ENCODE data around the gene ATP8A1.

The ATP8A1 gene

GRCh38 chr4:42646999-42647541 is 9.8 kb downstream of the ATP8A1 start:
- DNase-seq: no peak

DNA sequence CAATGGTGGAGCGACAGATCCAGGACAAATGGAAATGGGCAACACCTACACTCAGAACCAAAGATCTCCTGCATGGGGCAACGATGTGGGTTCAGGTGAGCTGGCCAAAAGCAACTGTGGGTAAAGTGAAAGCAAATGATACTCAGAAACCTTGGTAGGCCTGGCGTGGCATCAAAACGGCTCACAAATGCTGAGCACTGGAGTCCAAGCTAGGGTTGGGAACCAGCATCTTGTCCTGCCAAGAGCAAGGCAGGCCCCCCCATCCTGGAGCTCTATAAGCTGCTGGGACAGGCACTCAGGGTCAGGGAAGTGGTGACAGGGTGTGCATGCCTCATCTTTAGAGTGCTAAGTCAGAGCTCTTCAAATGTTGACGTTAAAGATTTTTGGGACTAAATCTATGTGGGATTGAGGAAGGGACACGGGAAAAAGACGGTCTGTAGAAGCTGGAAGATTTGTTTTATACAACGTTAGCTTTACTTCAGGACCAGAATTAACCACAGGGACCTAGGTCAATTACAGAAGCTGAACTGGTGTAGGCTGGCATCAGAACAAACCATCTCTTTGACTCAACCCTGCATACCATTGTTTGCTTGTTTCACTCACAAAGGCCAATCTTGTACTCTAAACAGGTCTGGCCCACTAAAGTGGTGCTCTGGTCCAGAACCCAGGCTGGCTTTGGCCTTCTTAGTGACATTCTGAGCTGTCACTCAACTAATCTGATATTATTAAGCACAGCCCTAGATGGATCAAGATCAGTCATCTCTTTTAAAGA is 10.7 kb downstream of the ATP8A1 start:
- DNase-seq: no peak

DNA sequence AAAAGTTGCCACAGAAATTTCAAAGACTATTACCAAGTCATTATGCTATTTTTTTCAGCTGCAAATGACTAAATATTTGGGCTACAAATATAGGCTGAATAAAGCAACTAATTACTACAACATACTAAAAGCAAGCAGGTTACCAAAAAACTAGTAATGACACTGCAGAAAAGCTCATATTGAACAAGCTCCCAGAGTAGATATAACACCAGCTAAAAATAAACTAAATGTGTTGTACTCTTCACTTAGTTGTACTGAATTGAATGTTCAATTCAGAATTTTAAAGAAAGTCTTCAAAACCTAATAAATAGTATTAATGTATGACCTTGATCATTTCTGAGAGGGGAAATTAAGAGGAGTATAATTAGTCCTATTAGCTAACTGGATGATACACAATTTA is 12.0 kb downstream of the ATP8A1 start:
- DNase-seq: no peak

- no peak for DNase-seq
These were observed 13.2 kb downstream of the ATP8A1 start for GRCh38 chr4:42643685-42644084.

DNA sequence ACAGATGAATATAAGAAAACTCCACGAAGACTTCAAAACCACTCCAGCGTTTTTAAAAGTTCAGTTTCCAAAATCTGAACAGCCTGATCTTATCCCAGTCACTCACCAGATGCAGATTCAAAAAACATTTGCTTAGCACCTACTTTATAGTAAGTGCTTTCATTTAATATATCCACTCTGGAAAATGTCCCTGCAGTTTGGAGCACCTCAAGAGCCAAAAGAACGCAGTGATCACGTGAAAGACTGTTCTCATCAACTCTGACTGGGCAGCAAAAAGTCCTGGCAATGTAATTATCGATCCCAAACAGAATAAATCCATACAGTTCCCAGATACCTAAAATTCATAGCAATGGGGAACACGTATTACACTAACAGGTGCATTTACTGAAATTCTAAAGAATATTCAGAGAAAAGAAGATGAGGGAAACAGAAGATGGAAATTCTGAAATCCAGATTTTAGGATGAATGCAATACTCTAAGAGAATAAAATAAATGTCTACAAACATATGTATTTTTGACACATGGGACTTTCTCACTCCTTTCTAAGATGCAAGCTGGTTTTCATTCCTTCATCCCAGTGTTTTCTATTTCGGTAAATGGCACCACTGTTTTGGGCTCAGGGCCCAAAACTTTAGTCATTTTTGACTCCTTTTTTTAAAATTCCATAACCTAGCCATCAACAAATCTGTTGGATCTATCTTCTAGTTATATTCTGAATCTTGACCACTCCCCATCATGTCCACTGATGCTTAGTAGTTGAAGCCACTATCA is 13.9 kb downstream of the ATP8A1 start:
- no peak for DNase-seq

DNA sequence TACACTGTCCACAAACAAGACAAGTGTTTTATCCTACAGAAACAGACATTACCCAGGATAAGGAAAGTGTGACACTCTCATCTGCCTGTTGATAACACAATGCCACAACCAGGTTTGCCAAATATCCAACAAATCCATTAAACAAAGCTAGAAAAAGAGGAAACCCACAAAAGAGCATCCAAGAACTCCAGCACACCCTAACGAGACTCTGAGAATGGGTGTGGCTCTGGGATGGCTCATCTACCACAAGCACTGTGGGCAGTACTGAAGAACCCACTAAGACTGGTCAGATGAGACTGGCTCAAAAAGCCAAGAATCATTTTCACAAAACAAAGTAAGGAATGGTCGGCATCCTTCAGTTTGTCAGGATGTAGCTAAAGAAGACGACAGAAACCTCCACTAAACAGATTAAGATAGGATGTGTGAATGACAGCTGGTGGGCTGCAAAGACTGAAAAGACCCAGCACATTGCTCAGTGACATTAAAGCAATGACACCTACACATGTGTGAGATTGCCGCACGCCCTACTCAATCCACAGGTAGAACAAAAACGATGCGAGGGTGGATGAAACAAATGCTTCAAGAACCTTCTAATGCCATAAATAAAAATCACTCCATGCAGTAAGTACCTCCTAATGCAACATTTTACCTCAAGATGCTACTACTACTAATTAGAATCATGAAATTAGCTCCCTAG is 14.7 kb downstream of the ATP8A1 start:
- DNase-seq: no peak

DNA sequence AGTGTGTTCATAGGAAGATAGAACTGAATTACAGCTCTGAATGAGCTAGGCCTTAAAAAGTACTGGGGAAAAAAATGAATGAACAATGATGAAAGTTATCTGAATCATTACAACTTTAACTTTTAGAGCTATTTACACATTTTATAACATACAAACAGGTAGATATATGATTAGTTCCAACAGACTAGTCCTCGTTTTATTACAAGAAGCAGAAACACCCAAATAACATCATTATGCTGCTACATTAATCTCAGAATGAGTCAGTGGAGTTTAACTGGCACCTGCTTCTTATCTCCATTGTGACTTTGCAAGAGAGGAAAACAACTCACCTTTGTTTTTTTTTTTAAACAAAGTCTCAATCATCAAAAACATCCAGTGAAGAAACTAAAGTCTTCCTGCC is 15.2 kb downstream of the ATP8A1 start:
- no peak for DNase-seq

DNA sequence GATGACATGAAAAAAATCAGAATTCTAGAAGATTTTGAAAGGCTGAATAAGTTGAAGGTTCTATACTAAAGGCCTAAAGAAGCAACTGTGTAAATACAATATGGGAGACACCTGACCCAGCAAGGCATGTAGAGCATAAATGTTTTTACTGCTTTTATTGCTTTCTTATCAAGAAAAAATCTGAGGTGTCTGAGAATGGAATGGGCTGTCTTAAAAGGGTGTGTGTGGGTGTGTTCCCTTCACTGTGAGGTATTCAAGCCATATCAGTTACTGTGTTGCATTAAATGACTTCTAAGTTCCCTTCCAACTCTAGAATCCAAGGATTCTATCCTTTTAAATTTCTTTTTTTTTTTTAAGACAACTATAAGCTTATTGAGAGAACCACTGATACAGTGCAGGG is 15.7 kb downstream of the ATP8A1 start:
- DNase-seq: no peak

DNA sequence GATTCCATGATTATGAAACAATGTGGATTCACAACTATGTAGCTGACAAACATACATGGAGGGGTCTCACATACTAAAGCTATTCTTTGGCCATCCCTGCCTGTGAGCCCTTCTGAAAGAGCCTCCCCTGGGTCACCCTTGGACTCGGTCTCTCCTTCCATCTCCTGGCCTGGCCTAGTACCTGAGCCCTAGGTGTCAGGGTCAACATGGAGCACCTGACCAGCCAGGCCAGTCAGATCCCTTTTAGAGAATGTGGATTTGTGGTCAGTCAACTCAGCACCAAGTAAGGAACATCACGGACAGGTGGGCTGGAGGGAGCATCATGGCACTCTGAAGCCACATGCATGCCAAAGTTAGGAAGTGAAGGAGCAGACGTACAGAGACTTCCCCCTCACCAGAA is 16.3 kb downstream of the ATP8A1 start:
- no peak for DNase-seq

- no peak for DNase-seq
These were observed 17.9 kb downstream of the ATP8A1 start for GRCh38 chr4:42638993-42639392.

DNA sequence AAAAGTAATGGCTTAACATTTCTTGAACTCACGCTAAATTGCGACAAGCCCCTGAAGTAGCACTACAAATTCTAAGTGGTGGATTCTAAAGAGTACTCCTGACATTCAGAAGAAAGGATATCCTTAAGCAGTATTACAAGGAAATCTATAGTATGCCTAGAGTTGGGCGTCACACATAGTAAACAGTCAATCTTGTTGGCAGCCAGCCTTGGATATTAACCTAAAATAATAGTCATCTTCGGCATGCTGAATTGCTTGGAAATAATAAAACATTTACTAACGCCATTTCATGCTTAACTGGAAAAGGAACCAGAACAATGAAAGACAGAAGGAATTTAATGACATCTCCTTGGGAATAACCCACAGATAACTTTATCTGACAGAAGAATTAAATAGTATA is 18.6 kb downstream of the ATP8A1 start:
- no peak for DNase-seq

DNA sequence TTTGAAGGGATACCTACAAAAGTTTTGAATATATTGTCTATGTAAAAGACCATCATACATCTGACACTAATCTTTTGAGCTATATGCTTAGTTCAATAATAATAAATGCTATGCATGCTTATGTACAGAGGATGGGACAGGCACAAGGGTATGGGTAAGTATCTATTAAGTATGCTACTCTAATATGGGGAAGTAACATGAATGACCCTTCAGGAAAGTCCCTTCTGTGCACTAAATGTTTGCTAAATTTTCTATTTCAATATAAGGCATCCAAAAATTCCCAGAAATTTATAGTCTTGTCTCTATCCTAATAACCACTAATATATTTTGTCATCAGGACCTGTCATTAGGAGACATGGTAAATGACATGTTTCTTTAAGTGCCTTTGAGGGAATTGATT is 19.0 kb downstream of the ATP8A1 start:
- no peak for DNase-seq

- DNase-seq: no peak
These were observed 19.8 kb downstream of the ATP8A1 start for GRCh38 chr4:42637104-42637503.

DNA sequence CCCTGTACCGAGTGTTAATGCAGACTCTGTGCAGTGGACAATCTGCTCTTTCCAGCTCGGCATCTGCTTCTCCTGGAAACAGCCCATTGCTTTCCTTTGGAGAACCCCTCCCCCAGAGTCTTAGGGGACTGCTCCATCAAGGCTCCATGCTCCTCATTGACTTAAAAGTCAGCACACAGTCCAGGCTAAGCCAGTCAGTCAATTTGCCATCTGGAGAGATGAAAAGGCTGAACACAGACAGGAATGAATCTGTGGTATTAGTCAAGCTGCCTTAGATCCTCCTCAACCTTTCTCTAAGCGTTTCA is 20.3 kb downstream of the ATP8A1 start:
- DNase-seq: no peak

DNA sequence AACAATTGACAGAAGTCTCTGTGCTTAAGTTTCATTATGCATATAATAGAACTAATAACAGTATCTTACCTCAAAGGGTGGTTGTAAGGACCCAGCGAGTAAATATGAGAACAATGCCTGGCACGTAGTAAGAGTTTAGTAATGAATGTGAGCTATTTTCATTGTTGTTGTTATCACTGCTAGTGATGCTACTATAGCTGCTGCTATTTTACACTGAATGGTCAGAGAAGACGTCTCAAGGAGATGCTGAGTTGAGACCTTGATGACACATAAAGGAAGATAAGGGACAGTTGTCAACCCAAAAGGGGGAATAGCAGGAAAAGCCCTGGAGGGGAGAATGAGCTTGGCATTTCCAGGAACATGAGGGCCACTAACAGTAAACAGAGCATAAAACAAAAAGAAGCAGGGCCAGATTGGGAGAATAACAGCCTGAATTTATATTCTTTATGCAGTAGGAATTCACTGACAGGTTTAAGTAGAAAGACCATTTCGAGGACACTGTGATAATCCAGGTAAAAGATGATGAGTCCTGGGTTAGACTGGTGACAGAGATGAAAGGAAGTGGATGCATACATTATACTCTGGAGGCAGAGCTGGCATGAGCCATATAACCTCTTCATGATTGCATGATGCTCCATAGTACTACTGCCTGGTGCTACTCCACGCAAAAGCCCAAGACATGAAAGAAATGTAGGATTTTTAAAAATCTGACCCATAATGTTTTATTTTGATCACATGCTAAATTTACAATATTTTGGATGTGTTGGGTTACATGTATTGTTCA is 23.1 kb downstream of the ATP8A1 start:
- no peak for DNase-seq

- DNase-seq: no peak
These were observed 24.1 kb downstream of the ATP8A1 start for GRCh38 chr4:42632653-42633382.

DNA sequence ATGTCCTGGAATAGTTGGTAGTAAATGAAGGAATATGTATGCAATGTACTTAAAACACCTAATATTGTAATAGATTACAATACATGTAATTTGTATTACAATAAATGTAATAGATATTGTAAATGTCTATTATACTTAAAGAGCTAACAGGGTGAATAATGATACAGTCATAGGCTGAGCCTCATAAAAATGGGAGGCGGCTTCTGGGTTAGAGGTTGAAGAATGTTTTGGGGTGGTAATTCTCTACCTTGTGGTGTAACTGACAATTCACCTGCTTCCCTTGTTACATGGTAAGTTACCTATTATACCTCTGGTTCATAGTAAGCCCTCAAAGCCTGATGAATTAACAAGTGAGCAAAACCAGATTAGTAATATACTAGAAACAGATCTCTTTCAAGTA is 26.0 kb downstream of the ATP8A1 start:
- no peak for DNase-seq

GRCh38 chr4:42628740-42629139 is 28.2 kb downstream of the ATP8A1 start:
- DNase-seq: no peak

DNA sequence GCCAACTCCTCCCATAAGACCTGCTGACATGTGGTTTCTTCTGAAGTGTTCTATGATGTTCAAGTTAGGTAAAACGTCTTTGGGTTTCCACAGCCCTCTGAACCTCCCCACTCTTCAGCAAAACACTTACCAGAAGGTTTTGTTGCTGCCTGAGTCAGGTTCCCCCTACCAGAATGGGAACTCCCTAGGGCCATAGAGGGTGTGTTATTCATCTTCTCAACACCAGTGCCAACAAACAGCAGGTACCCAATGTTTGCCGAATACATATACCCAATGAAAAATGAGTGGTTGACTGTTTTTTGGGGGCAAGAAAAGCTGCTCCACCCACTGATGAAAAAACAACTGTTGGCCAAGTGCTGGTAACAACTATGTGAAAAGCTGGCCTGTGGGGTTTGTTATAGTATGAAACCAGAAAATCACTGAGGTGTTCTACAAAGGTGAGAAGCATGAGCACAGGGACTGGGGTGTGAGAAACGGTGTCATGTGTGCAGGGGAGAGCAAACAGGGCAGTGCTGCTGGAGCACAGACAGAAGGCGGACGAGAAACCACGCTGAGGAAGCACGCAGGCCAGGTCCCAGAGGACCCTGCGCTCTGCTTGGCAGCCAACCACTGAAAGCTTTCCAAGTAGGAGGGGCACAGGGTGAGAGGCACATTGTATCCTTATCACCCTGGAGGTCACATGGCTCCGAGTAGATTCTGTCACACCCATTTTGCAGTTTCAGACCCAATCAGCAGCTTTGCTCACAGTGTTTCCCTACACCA is 28.8 kb downstream of the ATP8A1 start:
- DNase-seq: no peak

- no peak for DNase-seq
These were observed 30.2 kb downstream of the ATP8A1 start for GRCh38 chr4:42626629-42627146.

DNA sequence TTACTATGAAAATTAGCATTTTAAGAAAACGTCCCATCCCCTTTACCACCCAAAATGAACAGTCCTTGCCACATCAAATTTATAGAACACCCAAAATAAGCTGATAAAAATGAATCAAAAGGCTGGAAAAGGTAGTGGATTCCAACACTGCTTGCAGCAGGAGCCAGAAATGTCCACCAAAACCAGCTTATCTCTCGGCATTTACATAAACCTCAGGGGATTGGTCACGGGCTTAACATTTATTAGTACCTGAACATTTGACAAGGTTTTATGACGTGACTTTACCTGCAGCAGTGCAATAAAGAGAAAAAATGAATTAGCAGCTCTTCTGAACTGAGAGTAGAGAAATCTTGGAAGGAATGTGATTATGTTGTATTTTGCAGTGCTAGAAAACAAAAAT is 31.6 kb downstream of the ATP8A1 start:
- DNase-seq: no peak

Data from activated CD4-positive, alpha-beta T cell treated with anti-CD3 and anti-CD28 coated beads for 1 hour (primary cell).